Measurements from ENCODE around the gene MTHFD2L.

DNA sequence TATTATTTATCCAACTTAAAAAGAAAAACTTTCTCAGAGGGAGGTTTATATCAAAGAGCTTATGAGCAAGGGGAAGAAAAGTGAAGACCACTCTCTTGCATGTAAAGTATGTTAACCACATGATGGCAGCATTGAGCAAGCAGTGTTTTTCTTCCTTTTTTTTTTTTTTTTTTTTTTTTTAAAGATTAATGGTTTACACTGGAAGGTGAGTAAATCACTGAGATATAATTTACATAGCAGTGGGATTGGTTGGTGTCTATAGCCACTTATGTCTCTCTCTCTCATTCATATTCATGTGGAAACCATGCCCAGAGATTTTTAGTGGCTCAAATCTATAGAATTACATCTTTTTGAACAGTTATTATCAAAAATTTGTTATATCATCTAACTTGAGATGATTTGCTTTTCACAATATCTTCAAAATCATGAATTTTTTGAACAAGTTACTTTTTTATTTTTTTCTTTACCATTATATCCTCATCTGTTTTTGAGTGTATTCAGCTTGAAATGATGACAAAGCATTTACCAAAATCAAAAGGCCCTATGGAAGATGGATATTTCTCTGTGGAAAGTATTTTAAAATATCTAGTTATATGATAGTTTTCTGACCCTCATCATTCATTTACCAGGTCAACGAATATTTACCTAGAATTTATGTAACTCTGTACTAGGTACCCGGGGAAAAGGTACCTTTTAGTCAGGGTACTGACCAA, 31.6 kb downstream of the MTHFD2L start:
- TF ChIP-seq, protein P1, sequence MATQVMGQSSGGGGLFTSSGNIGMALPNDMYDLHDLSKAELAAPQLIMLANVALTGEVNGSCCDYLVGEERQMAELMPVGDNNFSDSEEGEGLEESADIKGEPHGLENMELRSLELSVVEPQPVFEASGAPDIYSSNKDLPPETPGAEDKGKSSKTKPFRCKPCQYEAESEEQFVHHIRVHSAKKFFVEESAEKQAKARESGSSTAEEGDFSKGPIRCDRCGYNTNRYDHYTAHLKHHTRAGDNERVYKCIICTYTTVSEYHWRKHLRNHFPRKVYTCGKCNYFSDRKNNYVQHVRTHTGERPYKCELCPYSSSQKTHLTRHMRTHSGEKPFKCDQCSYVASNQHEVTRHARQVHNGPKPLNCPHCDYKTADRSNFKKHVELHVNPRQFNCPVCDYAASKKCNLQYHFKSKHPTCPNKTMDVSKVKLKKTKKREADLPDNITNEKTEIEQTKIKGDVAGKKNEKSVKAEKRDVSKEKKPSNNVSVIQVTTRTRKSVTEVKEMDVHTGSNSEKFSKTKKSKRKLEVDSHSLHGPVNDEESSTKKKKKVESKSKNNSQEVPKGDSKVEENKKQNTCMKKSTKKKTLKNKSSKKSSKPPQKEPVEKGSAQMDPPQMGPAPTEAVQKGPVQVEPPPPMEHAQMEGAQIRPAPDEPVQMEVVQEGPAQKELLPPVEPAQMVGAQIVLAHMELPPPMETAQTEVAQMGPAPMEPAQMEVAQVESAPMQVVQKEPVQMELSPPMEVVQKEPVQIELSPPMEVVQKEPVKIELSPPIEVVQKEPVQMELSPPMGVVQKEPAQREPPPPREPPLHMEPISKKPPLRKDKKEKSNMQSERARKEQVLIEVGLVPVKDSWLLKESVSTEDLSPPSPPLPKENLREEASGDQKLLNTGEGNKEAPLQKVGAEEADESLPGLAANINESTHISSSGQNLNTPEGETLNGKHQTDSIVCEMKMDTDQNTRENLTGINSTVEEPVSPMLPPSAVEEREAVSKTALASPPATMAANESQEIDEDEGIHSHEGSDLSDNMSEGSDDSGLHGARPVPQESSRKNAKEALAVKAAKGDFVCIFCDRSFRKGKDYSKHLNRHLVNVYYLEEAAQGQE (IDR thresholded peaks at IDR 0.05; ENCODE audit: borderline replicate concordance) = no peak
- TF ChIP-seq, protein P2, sequence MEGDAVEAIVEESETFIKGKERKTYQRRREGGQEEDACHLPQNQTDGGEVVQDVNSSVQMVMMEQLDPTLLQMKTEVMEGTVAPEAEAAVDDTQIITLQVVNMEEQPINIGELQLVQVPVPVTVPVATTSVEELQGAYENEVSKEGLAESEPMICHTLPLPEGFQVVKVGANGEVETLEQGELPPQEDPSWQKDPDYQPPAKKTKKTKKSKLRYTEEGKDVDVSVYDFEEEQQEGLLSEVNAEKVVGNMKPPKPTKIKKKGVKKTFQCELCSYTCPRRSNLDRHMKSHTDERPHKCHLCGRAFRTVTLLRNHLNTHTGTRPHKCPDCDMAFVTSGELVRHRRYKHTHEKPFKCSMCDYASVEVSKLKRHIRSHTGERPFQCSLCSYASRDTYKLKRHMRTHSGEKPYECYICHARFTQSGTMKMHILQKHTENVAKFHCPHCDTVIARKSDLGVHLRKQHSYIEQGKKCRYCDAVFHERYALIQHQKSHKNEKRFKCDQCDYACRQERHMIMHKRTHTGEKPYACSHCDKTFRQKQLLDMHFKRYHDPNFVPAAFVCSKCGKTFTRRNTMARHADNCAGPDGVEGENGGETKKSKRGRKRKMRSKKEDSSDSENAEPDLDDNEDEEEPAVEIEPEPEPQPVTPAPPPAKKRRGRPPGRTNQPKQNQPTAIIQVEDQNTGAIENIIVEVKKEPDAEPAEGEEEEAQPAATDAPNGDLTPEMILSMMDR (IDR thresholded peaks at IDR 0.05; ENCODE audit: poor library complexity, severe bottlenecking) = peak; percentile 74

All from neural cell (in vitro differentiated cells).